Forelimb muscle (tissue), 1 donor: ENCODE data around the gene RECQL. TPM values are rescaled to one million over a fixed set of nuclear protein-coding genes. Genes with fewer than 3 reads are reported as not detected.
"Not testable (repeated sequence)": the region's sequence is repeated elsewhere in the genome, so short reads cannot be mapped to it uniquely, and the experiment has no call there.

Experiments used
- DNase-seq: peaks from one replicate; pipeline ENCODE4 v3.0.0-alpha.2; 2013; ENCODE audit warnings: low read depth
- polyA plus RNA-seq: library from polyadenylated mRNA; unstranded; fragments of 120-200 nt; gene quantifications from one replicate; pipeline ENCODE4 v1.2.1, GENCODE V29; 2013; ENCODE audit not compliant: insufficient read length

The RECQL gene
- polyA plus RNA-seq, 1 donor = 29.5 TPM

GRCh38 chr12:21419009-21419699 lies 82.3 kb downstream of the RECQL start:
- not testable (repeated sequence) for DNase-seq

Other genes starting within 250 kb of the RECQL start
- not detected for gene SLCO1A2, start 166.7 kb downstream of the RECQL start, polyA plus RNA-seq
- gene IAPP, start 128.7 kb downstream of the RECQL start, polyA plus RNA-seq = not detected
- 18.5 TPM for gene PYROXD1, start 64.0 kb downstream of the RECQL start, polyA plus RNA-seq
- gene GOLT1B, start 154 bp upstream of the RECQL start, polyA plus RNA-seq = 38.2 TPM
- gene SPX, start 24.7 kb upstream of the RECQL start, polyA plus RNA-seq = 29.0 TPM
- gene GYS2, start 103.2 kb upstream of the RECQL start, polyA plus RNA-seq = 0.24 TPM
- gene LDHB, start 156.2 kb upstream of the RECQL start, polyA plus RNA-seq = 734 TPM